ENCODE results near the gene SLC35G4.
"Not testable (repeated sequence)": the region's sequence is repeated elsewhere in the genome, so short reads cannot be mapped to it uniquely, and the experiment has no call there.

SLC35G4 gene

DNA sequence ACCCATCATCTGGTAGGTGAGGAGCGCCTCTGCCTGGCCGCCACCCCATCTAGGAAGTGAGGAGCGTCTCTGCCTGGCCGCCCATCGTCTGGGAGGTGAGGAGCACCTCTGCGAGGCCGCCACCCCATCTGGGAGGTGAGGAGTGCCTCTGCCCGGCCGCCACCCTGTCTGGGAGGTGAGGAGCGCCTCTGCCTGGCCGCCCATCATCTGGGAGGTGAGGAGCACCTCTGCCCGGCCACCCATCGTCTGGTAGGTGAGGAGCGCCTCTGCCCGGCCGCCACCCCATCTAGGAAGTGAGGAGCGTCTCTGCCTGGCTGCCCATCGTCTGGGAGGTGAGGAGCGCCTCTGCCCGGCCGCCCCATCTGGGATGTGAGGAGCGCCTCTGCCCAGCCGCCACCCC, 4.2 kb downstream of the SLC35G4 start:
- not testable (repeated sequence) for DNase-seq (ENCODE audit: low read depth in 2 of 2, low spot score in 1 of 2)

DNA sequence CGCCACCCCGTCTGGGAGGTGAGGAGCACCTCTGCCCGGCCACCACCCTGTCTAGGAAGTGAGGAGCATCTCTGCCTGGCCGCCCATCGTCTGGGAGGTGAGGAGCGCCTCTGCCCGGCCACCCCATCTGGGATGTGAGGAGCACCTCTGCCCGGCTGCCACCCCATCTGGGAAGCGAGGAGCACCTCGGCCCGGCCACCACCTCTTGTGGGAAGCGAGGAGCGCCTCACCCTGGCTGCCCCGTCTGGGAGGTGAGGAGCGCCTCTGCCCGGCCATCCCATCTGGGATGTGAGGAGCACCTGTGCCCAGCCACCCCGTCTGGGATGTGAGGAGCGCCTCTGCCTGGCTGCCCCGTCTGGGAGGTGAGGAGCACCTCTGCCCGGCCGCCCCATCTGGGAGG, 4.6 kb downstream of the SLC35G4 start:
- DNase-seq (ENCODE audit: low read depth in 2 of 2, low spot score in 1 of 2): not testable (repeated sequence)

DNA sequence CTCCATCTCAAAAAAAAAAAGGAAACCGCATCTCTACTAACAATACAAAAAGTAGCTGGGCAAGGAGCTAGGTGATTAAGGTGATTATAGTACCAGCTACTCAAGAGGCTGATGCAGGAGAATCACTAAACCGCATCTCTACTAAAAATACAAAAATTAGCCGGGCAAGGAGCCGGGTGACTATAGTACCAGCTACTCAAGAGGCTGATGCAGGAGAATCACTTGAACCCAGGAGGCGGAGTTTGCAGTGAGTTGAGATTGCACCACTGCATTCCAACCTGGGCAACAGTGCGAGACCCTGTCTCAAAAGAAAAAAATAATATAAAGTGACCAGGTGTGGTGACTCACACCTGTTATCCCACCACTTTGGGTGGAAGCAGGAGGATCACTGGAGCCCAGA, 5.6 kb downstream of the SLC35G4 start:
- not testable (repeated sequence) for DNase-seq (ENCODE audit: low read depth in 2 of 2, low spot score in 1 of 2)

DNA sequence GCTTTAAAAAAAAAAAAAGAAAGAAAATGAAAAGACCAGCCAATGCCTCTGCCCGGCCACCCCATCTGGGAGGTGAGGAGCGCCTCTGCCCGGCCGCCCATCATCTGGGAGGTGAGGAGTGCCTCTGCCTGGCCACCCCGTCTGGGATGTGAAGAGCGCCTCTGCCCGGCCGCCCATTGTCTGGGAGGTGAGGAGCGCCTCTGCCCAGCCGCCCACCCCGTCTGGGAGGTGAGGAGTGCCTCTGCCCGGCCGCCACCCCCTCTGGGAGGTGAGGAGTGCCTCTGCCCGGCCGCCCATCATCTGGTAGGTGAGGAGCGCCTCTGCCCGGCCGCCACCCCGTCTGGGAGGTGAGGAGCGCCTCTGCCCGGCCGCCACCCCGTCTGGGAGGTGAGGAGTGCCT, 37.9 kb downstream of the SLC35G4 start:
- DNase-seq (ENCODE audit: low read depth in 2 of 2, low spot score in 1 of 2): not testable (repeated sequence)

DNA sequence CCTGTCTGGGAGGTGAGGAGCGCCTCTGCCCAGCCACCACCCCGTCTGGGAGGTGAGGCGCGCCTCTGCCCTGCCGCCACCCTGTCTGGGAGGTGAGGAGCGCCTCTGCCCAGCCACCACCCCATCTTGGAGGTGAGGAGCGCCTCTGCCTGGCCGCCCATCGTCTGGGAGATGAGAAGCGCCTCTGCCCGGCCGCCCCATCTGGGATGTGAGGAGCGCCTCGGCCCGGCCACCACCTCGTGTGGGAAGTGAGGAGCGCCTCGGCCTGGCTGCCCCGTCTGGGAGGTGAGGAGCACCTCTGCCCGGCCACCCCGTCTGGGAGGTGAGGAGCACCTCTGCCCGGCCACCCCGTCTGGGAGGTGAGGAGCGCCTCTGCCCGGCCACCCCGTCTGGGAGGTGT, 38.4 kb downstream of the SLC35G4 start:
- DNase-seq (ENCODE audit: low read depth in 2 of 2, low spot score in 1 of 2): not testable (repeated sequence)

DNA sequence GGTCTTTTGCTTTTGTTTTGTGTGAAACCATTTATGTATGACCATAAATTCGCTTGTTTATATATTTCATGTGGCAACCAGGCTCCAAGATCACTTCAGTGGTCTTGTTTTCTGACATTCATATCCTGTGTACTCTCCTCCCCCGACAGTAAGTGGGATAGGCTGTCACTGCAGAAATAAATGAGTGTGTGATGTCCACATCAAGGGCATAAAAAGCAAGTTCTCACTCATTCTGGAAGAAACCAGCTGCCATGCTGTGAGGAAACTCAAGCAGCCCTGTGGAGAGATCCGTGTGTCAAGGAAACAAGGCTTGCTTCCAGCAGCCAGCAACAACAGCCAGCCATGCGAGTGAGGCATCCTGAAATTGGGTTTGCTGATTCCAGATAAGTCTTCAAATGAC, 40.4 kb downstream of the SLC35G4 start:
- DNase-seq (ENCODE audit: low read depth in 2 of 2, low spot score in 1 of 2): no peak

DNA sequence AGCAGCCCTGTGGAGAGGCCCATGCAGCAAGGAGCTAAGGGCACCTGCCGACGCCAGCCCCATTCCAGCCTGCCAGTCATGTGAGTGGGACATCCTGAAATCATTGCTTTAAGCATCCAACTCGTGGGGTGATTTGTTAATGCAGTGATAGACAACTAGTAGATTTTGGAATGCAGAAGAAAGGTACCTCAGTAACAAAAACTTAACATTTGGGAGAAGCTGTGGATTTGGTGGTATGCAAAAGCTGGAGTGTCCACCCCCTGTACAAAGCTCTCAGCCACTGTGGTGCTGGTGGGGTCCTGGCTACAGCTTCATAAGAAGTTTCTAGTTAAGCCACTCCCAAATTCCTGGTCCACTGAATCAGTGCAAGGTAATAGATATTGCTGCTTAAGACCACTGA, 42.5 kb downstream of the SLC35G4 start:
- no peak for DNase-seq (ENCODE audit: low read depth in 2 of 2, low spot score in 1 of 2)

DNA sequence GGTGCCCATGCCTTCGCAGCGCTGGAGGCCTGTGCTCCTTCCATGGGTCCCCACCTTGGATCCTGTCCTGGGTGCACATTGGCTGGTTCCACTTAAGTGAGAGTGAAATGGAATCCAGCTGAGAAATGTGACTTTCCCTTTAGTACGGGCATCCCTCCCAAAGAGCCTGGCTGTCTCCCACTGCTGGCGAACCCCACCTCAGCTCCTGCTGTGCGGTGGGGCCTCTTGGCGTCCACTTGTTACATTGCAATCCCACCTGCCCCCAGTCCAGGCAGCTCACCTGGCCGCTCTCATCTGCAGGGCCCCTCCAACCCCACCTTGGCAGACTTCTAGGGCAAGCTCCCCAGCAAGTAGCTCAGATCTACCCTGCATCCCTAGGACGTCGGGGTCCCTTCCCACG, 44.1 kb downstream of the SLC35G4 start:
- DNase-seq (ENCODE audit: low read depth in 2 of 2, low spot score in 1 of 2): no peak

DNA sequence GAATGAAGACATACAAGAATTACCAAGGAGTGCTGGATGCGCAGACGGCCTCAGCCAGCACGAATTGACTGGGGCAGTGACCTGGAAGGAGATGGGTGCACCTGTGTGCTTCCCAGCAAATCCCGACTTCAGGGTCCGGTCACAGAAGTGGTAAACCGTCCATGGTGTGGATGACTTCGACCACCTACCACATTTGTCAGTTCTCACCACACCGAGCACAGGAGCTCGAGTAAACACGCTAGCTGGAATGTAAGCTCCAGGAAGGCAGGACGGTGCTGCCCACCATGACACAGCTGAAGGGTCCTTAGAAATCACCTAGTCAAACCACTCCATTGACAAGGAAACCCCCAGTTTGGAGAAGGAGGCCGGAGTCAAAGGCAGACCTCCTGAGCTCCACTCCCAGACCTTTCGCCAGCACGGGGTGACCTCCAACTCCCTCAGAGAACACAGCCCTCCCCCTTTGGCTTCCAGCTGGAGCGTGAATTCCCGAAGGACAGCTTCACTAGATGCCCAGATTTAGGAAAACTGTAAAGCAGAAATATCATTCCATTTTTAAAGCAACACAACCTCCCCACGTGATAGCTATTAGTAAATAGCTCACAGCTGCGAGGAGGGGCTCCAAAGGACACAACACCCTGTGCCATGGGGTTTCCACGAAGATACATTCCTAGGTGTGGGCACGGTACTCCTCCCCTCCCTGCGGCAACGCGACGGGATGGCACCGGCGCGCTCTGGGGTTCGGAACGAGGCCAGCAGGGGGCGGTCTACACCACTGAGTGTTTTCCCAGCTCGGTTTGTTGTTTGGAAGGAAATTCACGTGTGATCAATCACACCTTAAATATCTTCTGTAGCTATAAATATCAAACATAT, 45.6 kb downstream of the SLC35G4 start:
- no peak for DNase-seq (ENCODE audit: low read depth in 2 of 2, low spot score in 1 of 2)

DNA sequence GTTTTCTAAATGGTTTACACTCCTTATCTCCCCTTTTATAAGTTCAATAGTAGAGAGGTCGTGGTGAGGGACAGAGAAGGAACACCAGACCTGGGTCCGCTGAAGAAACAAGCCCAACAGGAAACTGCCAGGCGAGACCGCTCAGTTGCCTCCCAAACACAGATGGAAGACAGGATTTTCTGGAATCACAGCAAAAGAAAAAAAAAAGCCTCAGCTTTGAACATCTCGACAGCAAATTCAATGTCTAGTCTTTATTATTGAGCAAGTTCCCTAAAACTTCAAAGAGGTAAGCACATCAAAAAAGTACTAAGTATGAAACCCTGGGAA, 46.2 kb downstream of the SLC35G4 start:
- no peak for DNase-seq (ENCODE audit: low read depth in 2 of 2, low spot score in 1 of 2)

DNA sequence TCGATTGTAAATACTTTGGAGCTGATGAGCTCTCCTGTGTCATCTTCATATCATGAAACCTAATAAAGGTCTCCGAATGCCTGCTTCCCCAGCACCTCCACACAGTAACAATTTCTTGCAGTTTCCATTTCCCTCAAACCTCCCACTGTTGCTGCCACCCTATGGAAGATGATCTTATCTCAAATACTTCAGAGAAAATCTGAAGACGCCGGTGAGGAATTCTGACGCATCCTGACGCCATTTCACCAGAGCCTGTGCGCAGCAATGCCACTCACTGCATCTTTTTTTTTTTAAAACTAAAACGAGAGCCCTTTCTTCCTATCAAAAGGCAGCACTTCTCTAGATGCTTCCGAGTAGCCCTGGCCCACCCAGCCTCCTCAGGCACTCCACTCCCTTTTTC, 47.8 kb downstream of the SLC35G4 start:
- DNase-seq (ENCODE audit: low read depth in 2 of 2, low spot score in 1 of 2): no peak

DNA sequence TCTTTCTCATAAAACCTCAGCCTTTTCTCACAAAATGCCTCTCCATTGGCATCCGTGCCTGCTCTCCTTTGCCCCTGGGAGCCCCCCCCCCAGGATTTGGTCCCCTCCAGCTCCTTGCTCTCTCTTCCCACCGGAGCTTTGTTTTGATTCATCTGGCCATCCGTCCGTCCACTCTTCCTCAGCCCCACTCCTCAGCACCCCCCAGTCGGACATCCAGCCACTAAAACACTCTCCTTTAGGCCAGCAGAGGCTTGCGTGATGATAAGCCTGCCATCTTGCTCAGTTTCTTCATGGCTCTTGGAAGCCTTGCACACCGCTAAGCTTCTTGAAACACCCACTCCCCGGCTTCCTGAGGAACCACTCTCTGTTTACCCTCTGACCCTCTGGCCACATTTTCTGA, 48.2 kb downstream of the SLC35G4 start:
- DNase-seq (ENCODE audit: low read depth in 2 of 2, low spot score in 1 of 2): no peak

DNA sequence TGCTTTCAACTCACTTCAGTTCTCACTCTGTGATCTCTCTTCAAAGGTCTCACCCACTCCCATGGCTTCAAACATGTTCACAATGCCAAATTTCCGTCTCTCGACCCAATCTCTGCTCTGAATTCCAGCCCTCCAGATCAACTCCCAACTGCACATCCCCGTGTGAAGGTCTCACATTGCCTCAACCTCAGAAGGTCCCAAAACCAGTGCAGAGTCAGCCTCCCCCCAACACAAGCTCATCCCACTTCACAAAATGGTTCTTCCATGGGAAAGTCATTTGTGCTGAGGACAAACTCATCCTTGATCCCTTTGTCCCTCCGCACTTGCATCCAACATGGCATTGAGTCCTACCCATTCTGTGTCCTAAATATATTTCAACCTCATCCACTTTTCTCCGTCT, 48.6 kb downstream of the SLC35G4 start:
- DNase-seq (ENCODE audit: low read depth in 2 of 2, low spot score in 1 of 2): no peak

DNA sequence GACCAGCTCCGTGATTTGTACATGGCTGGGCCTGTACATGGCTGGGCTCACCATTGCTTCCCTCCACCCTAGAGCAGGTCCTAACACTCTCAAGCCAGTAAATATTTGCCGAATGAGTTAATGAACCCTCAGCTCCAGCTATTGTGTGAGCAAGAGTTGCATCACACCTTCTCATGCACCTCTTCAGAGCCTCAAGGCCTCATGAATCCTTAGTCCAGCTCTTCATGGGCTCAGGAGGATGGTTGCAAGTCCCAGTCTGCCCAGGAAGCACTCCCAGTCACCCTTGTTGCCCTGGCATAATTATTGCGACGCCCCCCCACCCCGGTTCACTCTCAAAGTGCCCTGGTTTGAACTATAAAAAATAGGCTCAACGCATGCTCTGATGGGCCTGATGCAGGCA, 49.6 kb downstream of the SLC35G4 start:
- no peak for DNase-seq (ENCODE audit: low read depth in 2 of 2, low spot score in 1 of 2)

Measured in stimulated activated CD8-positive, alpha-beta memory T cell treated with anti-CD3 and anti-CD28 coated beads, Interleukin-4, amount 100 ng/mL, for 1 hour (primary cell).